Measurements from ENCODE around the gene AFAP1. TPM values are rescaled to one million over a fixed set of nuclear protein-coding genes. Genes with fewer than 3 reads are reported as not detected.
A peak's percentile ranks its signal among the peaks of the same experiment; 100 is the strongest.

AFAP1 gene
- total and polyA plus RNA-seq, 2 donors from 2014 or later, result 2.6 to 26.3 TPM

DNA sequence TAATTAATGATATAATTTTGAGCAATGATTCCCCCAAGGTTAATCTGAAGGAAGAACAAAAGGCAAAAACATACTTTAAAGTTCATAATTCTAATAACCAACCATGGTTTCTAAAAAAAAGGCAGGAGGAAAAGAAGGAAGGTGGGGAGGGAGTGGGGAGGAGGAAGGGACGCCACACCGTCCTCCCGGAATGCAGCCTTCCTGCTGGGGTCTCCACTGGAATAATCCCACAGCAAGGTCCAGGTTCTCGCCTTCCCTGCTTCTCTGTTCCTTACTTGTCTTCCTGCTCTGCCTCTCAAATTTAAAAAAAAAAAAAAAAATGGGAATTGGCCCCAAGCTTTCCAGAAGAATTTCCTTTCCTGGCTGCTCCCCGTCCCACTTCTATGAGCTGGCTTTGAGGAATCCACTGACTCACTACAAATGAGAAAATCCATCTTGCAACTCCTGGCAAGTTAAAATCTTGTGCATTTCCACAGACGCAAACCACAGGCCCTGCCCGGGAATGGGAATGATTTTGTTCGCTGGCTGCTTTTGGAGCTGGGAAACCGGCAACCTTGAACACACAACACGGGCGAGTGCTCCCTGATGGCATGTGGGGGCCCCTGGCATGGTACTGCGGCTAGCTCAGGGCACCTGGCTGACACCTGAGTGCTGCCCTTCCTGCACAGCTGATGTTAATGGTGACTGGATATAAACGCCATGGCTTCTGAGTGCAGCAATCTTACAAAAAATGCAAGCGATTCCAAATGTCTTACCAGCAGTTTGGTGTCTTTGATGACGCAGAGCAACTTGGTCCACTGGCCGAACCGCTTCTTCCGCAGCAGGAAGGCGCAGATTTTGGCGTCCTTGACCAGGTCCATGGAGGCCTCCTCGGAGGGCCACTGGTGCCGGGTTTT, 97.0 kb downstream of the AFAP1 start:
- intact Hi-C loops (cut with DNase I), result no loop called here
- peaks cover 0 to 9% (median 0%) of the 10 kb centered on the region in 3 donors for H3K4me1 ChIP-seq (ENCODE audit: control insufficient read depth in 2 of 3, insufficient read depth in 2 of 3, low read depth in 1 of 3, low read length in 3 of 3)
- DNase-seq (peak in 2 of 5 donors; percentile 77 to 86), FAIRE-seq (no peak)
- no peak overlapping the region for H3K9ac ChIP-seq (ENCODE audit: low read length in 3 of 3)
- TF ChIP-seq CTCF (IDR thresholded peaks at IDR 0.05; ENCODE audit: borderline replicate concordance, extremely low read depth, insufficient read depth), result no peak
- H3K27ac ChIP-seq (ENCODE audit: low read depth in 2 of 2, low read length in 2 of 2), result peak overlapping the region; percentile 7 to 83
- H3K9me3 ChIP-seq (ENCODE audit: control insufficient read depth in 2 of 3, insufficient read depth in 1 of 3, low read length in 3 of 3), result no peaks in the 10 kb centered on the region
- H3K4me3 ChIP-seq (ENCODE audit: low read length in 3 of 3), result no peak overlapping the region
- no peaks in the 10 kb centered on the region for H3K27me3 ChIP-seq (ENCODE audit: control insufficient read depth, insufficient read depth, low read length)
- no peaks in the 10 kb centered on the region for H3K36me3 ChIP-seq (ENCODE audit: control insufficient read depth in 2 of 3, insufficient read depth in 3 of 3, low read length in 3 of 3)

DNA sequence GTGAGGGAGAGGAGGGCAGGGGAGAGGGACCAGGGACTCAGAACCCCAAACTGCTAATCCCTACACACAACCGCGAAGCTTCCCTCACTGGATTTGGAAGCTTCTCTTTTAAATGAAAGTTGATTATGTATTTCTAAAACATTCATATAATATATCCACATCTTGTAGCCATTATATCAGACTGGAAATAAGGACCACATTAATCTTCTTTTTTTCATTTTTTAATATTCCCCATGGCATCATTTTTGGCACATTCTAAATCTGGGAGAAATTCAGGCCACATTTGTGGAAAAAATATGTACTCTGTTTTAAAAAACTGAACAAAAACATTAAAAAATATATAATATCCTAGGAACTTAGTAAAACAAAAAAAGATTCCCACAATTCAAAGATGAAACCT, 97.8 kb downstream of the AFAP1 start:
- Histone ChIP-seq H3K9ac (ENCODE audit: low read length in 3 of 3) (no peak overlapping the region), H3K27me3 (ENCODE audit: control insufficient read depth, insufficient read depth, low read length) (no peaks in the 10 kb centered on the region), H3K4me1 (ENCODE audit: control insufficient read depth in 2 of 3, insufficient read depth in 2 of 3, low read depth in 1 of 3, low read length in 3 of 3) (peaks cover 0 to 9% (median 0%) of the 10 kb centered on the region in 3 donors), H3K36me3 (ENCODE audit: control insufficient read depth in 2 of 3, insufficient read depth in 3 of 3, low read length in 3 of 3) (no peaks in the 10 kb centered on the region), H3K9me3 (ENCODE audit: control insufficient read depth in 2 of 3, insufficient read depth in 1 of 3, low read length in 3 of 3) (no peaks in the 10 kb centered on the region), H3K27ac (ENCODE audit: low read depth in 2 of 2, low read length in 2 of 2) (no peak overlapping the region), H3K4me3 (ENCODE audit: low read length in 3 of 3) (no peak overlapping the region)
- TF ChIP-seq CTCF (IDR thresholded peaks at IDR 0.05; ENCODE audit: borderline replicate concordance, extremely low read depth, insufficient read depth), result no peak
- peak; percentile 21 for FAIRE-seq
- no peak for DNase-seq
- intact Hi-C loops (cut with DNase I), result no loop called here

- Histone ChIP-seq H3K27ac (ENCODE audit: low read depth in 2 of 2, low read length in 2 of 2) (no peak overlapping the region), H3K4me1 (ENCODE audit: control insufficient read depth in 2 of 3, insufficient read depth in 2 of 3, low read depth in 1 of 3, low read length in 3 of 3) (peaks cover 0 to 9% (median 0%) of the 10 kb centered on the region in 3 donors), H3K27me3 (ENCODE audit: control insufficient read depth, insufficient read depth, low read length) (no peaks in the 10 kb centered on the region), H3K9ac (ENCODE audit: low read length in 3 of 3) (no peak overlapping the region), H3K36me3 (ENCODE audit: control insufficient read depth in 2 of 3, insufficient read depth in 3 of 3, low read length in 3 of 3) (no peaks in the 10 kb centered on the region), H3K9me3 (ENCODE audit: control insufficient read depth in 2 of 3, insufficient read depth in 1 of 3, low read length in 3 of 3) (no peaks in the 10 kb centered on the region), H3K4me3 (ENCODE audit: low read length in 3 of 3) (no peak overlapping the region)
- no peak for FAIRE-seq
- no peak for TF ChIP-seq CTCF (IDR thresholded peaks at IDR 0.05; ENCODE audit: borderline replicate concordance, extremely low read depth, insufficient read depth)
- intact Hi-C loops (cut with DNase I), result no loop called here
- DNase-seq, result peak in 1 of 5 donors; percentile 13
Observed at GRCh38 chr4:7841071-7841470, 98.6 kb downstream of the AFAP1 start.

Data from kidney (tissue), 14 donors.